ENCODE measurements around the gene GNAI2. TPM values are rescaled to one million over a fixed set of nuclear protein-coding genes. Genes with fewer than 3 reads are reported as not detected.
"Not testable (repeated sequence)": the region's sequence is repeated elsewhere in the genome, so short reads cannot be mapped to it uniquely, and the experiment has no call there.

GNAI2 gene
- total RNA-seq, 1 donor from 2014 or later: 176 TPM

- H3K9me3 Mint-ChIP-seq: no peaks in the 10 kb centered on the region
- no peak overlapping the region for H3K4me3 Mint-ChIP-seq
- TF ChIP-seq CTCF (conservative IDR thresholded peaks at IDR 0.05): no peak
- peaks cover 43% of the 10 kb centered on the region for H3K27me3 Mint-ChIP-seq (ENCODE audit: low read depth)
- H3K27ac Mint-ChIP-seq (ENCODE audit: unreplicated experiment): no peak overlapping the region
- no peaks in the 10 kb centered on the region for H3K36me3 Mint-ChIP-seq (ENCODE audit: low read depth)
- H3K4me1 Mint-ChIP-seq: peaks cover 11% of the 10 kb centered on the region
- DNase-seq (ENCODE audit: low read depth, low spot score): no peak
Observed at GRCh38 chr3:50207359-50208042, 28.5 kb upstream of the GNAI2 start.

GRCh38 chr3:50208677-50209344, 27.2 kb upstream of the GNAI2 start:
- Mint-ChIP-seq H3K4me1 (peaks cover 5% of the 10 kb centered on the region), H3K4me3 (no peak overlapping the region), H3K36me3 (ENCODE audit: low read depth) (no peaks in the 10 kb centered on the region), H3K27ac (ENCODE audit: unreplicated experiment) (no peak overlapping the region), H3K9me3 (no peaks in the 10 kb centered on the region), H3K27me3 (ENCODE audit: low read depth) (peaks cover 36% of the 10 kb centered on the region)
- TF ChIP-seq CTCF (conservative IDR thresholded peaks at IDR 0.05): no peak
- DNase-seq (ENCODE audit: low read depth, low spot score): no peak

GRCh38 chr3:50210176-50210509, 25.9 kb upstream of the GNAI2 start:
- H3K27ac Mint-ChIP-seq (ENCODE audit: unreplicated experiment): no peak overlapping the region
- peaks cover 5% of the 10 kb centered on the region for H3K4me1 Mint-ChIP-seq
- H3K9me3 Mint-ChIP-seq: no peaks in the 10 kb centered on the region
- no peaks in the 10 kb centered on the region for H3K36me3 Mint-ChIP-seq (ENCODE audit: low read depth)
- H3K27me3 Mint-ChIP-seq (ENCODE audit: low read depth): peaks cover 31% of the 10 kb centered on the region
- no peak for TF ChIP-seq CTCF (conservative IDR thresholded peaks at IDR 0.05)
- DNase-seq (ENCODE audit: low read depth, low spot score): no peak
- H3K4me3 Mint-ChIP-seq: no peak overlapping the region

GRCh38 chr3:50210510-50211367, 25.3 kb upstream of the GNAI2 start:
- Mint-ChIP-seq H3K27ac (ENCODE audit: unreplicated experiment) (no peak overlapping the region), H3K4me3 (no peak overlapping the region), H3K36me3 (ENCODE audit: low read depth) (no peaks in the 10 kb centered on the region), H3K9me3 (no peaks in the 10 kb centered on the region), H3K4me1 (peaks cover 5% of the 10 kb centered on the region), H3K27me3 (ENCODE audit: low read depth) (peaks cover 25% of the 10 kb centered on the region)
- no peak for TF ChIP-seq CTCF (conservative IDR thresholded peaks at IDR 0.05)
- DNase-seq (ENCODE audit: low read depth, low spot score): no peak

GRCh38 chr3:50211368-50211717, 24.7 kb upstream of the GNAI2 start:
- not testable (repeated sequence) for H3K9me3 Mint-ChIP-seq; H3K4me3 Mint-ChIP-seq; H3K4me1 Mint-ChIP-seq; H3K27ac Mint-ChIP-seq (ENCODE audit: unreplicated experiment); H3K36me3 Mint-ChIP-seq (ENCODE audit: low read depth); DNase-seq (ENCODE audit: low read depth, low spot score)
- H3K27me3 Mint-ChIP-seq (ENCODE audit: low read depth): peaks cover 21% of the 10 kb centered on the region

Measured in neural crest cell (in vitro differentiated cells).